Measurements from ENCODE around the gene TTC9B. TPM values are rescaled to one million over a fixed set of nuclear protein-coding genes. Genes with fewer than 3 reads are reported as not detected.
"Not testable (repeated sequence)": the region's sequence is repeated elsewhere in the genome, so short reads cannot be mapped to it uniquely, and the experiment has no call there.

The TTC9B gene
- total RNA-seq, 1 donor from 2014 or later, result not detected

DNA sequence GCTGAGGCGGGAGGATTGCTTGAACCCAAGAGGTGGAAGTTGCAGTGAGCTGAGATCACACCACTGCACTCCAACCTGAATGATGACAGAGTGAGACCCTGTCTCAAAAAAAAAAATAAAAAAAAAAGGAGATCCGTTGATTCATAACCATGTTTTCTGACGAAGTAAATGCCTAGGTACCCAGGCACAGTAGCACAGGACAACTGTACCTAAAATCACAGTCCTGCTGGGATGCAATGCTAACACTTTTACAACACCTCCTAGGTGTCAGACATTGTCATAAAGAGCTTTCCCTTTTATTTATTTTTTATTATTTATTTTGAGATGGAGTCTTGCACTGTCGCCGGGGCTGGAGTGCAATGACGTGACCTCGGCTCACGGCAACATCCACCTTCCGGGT lies 2.5 kb upstream of the TTC9B start:
- no peak overlapping the region for H3K27ac ChIP-seq
- no peaks in the 10 kb centered on the region for H3K36me3 ChIP-seq
- H3K4me1 ChIP-seq, result peaks cover 24% of the 10 kb centered on the region
- H3K9me3 ChIP-seq, result no peaks in the 10 kb centered on the region
- no peak overlapping the region for H3K4me3 ChIP-seq
- DNase-seq (no peak), ATAC-seq (no peak)
- intact Hi-C loops (cut with DNase I), result no loop called here
- peaks cover 63% of the 10 kb centered on the region for H3K27me3 ChIP-seq (ENCODE audit: low read depth)
- TF ChIP-seq, protein P1, sequence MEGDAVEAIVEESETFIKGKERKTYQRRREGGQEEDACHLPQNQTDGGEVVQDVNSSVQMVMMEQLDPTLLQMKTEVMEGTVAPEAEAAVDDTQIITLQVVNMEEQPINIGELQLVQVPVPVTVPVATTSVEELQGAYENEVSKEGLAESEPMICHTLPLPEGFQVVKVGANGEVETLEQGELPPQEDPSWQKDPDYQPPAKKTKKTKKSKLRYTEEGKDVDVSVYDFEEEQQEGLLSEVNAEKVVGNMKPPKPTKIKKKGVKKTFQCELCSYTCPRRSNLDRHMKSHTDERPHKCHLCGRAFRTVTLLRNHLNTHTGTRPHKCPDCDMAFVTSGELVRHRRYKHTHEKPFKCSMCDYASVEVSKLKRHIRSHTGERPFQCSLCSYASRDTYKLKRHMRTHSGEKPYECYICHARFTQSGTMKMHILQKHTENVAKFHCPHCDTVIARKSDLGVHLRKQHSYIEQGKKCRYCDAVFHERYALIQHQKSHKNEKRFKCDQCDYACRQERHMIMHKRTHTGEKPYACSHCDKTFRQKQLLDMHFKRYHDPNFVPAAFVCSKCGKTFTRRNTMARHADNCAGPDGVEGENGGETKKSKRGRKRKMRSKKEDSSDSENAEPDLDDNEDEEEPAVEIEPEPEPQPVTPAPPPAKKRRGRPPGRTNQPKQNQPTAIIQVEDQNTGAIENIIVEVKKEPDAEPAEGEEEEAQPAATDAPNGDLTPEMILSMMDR (IDR thresholded peaks at IDR 0.05), result no peak

DNA sequence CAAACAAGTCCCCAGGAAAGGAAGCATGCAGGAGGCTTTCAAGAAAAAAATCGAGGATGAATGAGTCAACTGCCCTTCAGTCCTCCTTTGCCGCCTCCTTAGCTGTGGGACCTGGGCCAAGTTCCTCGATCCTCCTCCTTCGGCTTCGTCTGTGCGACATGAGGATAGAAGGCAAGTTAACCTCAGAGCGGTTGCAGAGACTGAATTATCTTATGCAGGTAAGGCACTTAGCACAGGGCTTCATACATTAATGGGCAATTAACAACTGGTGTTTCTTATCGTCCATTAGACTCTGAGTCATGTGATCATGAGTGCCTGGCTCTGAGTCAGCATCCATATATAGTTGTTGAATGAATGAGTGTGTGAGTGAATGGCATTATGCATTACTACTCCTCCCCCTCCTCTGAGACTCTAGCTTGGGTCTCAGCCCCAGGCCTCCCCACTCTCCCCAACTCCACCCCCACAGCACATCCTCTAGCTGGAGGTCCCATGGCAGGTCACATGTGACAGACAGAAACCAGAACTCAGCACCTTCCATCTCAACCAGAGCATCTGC lies 1.6 kb upstream of the TTC9B start:
- no peak overlapping the region for H3K4me3 ChIP-seq
- no peak for ATAC-seq
- peaks cover 54% of the 10 kb centered on the region for H3K27me3 ChIP-seq (ENCODE audit: low read depth)
- no peak overlapping the region for H3K27ac ChIP-seq
- H3K4me1 ChIP-seq, result peaks cover 21% of the 10 kb centered on the region
- no peaks in the 10 kb centered on the region for H3K36me3 ChIP-seq
- TF ChIP-seq, protein P1 (IDR thresholded peaks at IDR 0.05), result no peak
- intact Hi-C loops (cut with DNase I), result no loop called here
- no peaks in the 10 kb centered on the region for H3K9me3 ChIP-seq
- DNase-seq, result no peak

DNA sequence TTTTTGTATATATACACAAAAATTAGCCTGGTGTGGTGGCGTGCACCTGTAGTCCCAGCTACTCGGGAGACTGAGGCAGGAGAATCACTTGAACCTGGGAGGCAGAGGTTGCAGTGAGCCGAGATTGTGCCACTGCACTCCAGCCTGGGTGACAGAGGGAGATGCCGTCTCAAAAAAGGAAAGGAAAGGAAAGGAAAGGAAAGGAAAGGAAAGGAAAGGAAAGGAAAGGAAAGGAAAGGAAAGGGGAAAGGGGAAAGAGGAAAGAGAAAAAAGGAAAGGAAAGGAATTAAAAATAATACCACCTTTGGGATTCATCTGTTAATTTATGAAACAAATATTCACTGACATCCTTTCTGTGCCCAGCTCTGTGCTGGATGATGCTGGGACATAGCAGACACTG lies 845 bp upstream of the TTC9B start:
- H3K27me3 ChIP-seq (ENCODE audit: low read depth), result peaks cover 46% of the 10 kb centered on the region

DNA sequence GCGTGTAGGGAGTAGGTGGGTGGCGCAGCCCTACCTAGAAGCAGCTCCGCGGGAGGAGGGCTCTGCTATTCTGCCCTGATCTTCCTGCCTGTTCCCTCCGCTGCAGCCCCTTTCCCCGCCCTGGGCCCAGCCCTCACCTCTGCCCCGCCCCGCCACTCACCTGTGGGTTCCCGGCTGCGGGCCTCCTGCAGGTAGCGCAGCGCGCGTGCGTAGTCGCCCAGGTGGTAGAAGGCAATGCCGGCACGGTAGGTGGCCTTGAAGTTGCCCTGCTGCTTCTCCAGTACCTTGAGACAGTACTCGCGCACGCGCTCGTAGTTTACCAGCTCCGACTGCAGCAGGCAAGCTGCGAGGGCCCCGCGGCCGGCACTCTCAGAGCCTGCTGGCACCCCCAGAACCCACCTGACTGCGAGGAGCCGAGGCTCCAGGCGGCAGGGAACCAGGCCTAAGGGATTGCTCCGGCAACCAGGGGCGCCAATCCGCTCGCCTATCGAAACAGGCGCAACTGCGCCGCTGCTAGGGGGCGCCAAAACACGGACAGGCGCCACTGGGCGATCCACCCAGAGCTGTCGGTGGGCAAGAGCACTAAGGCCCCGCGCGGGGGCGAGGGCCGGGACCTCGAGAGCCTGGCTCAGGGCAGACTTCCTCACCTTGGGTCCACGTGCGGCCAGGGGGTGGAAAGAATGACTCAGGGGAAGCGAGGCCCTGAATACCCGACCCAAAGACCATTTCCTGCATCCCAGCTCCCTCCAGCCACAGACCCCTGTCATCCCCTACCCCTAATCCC lies 965 bp downstream of the TTC9B start:
- intact Hi-C loops (cut with DNase I), result no loop called here
- Histone ChIP-seq H3K27me3 (ENCODE audit: low read depth) (peaks cover 39% of the 10 kb centered on the region), H3K36me3 (no peaks in the 10 kb centered on the region), H3K4me3 (peak overlapping the region; percentile 8), H3K9me3 (no peaks in the 10 kb centered on the region), H3K27ac (no peak overlapping the region), H3K4me1 (peaks cover 10% of the 10 kb centered on the region)
- peak; percentile 73 for DNase-seq
- peak; percentile 58 to 59 for ATAC-seq
- TF ChIP-seq, protein P1 (IDR thresholded peaks at IDR 0.05), result peak; percentile 34

More for the DNA sequence above, 845 bp upstream of the TTC9B start:
- H3K27ac ChIP-seq; DNase-seq; H3K36me3 ChIP-seq; H3K4me3 ChIP-seq; ATAC-seq; intact Hi-C loops (cut with DNase I); H3K9me3 ChIP-seq: not testable (repeated sequence)
- H3K4me1 ChIP-seq, result peaks cover 21% of the 10 kb centered on the region

DNA sequence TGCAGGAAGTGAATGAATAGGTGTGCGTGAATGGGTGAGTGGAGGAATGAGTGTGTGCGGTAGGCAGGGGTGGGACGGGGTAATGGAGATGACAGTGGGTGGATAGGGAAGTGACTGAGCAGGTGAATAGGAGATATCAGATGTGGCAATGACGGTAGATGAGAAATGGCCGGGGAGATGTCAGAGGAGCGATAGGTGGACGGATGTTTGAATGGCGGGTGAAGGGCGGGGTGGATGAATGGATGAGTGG lies 1.5 kb downstream of the TTC9B start:
- Histone ChIP-seq H3K9me3 (no peaks in the 10 kb centered on the region), H3K4me3 (no peak overlapping the region), H3K27ac (no peak overlapping the region), H3K4me1 (peaks cover 10% of the 10 kb centered on the region), H3K27me3 (ENCODE audit: low read depth) (peaks cover 39% of the 10 kb centered on the region), H3K36me3 (peaks cover 2% of the 10 kb centered on the region)
- no peak for DNase-seq
- intact Hi-C loops (cut with DNase I), result no loop called here
- TF ChIP-seq, protein P1 (IDR thresholded peaks at IDR 0.05), result no peak
- ATAC-seq, result no peak

DNA sequence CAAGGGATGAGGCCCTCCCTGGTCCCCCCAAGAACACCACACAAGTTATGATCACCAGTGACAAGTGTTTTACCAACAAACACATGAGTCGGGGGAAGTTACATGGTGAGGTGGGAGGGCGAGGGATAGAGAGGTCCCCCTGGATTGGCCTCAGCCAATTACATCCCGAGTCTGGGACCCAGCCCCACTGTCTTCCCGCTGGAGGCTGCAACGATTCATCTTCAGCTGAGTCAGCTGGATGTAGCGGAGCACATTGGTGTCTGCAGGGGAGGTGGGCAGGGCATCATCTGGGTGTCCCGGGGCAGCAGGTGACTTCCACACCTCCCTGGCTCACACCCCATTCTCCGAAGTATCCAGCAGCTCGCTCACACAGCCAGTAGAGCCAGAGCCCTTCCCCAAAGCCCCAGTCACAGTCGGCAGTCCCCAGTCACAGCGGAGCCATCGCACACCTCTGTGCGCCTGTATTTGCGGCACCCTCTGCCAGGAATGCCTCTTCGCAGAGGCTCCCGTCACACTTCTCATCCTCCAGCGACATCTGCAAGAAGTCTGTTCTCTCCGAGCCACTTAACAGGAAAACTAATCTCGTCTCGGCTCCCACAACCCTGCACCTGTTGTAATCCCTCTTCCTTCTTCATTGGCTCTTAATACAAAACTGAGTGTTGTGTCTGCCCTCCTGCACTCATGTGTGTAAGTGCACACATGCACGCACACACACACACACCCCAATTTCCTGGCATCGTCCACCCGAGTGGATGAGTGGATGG lies 2.0 kb downstream of the TTC9B start:
- intact Hi-C loops (cut with DNase I), result no loop called here
- DNase-seq, result no peak
- Histone ChIP-seq H3K4me3 (no peak overlapping the region), H3K36me3 (peaks cover 5% of the 10 kb centered on the region), H3K27me3 (ENCODE audit: low read depth) (peaks cover 39% of the 10 kb centered on the region), H3K27ac (no peak overlapping the region), H3K4me1 (peaks cover 10% of the 10 kb centered on the region), H3K9me3 (no peaks in the 10 kb centered on the region)
- no peak for ATAC-seq
- TF ChIP-seq, protein P1 (IDR thresholded peaks at IDR 0.05), result no peak

All from lower lobe of right lung (tissue), 2 donors.